GM12891 (cell line): Measurements from ENCODE around the gene PRKCA.

ENCODE experiments used
- PAX5 ChIP-seq: IDR thresholded peaks from 2 replicates; pipeline ENCODE4 v1.6.1; 2011; ENCODE audit warnings: low read length, moderate library complexity, mild to moderate bottlenecking; ENCODE audit not compliant: insufficient read depth, severe bottlenecking
- POLR2A ChIP-seq: IDR thresholded peaks from 2 replicates; pipeline ENCODE4 v1.6.1; 2011; ENCODE audit warnings: low read depth, low read length, control low read depth
- POLR2AphosphoS5 ChIP-seq: IDR thresholded peaks from 2 replicates; pipeline ENCODE4 v1.6.1; 2011; ENCODE audit warnings: low read depth, low read length, control low read depth
- TAF1 ChIP-seq: IDR thresholded peaks from 2 replicates; pipeline ENCODE4 v1.6.1; 2011; ENCODE audit warnings: low read depth, low read length, control low read depth

DNA sequence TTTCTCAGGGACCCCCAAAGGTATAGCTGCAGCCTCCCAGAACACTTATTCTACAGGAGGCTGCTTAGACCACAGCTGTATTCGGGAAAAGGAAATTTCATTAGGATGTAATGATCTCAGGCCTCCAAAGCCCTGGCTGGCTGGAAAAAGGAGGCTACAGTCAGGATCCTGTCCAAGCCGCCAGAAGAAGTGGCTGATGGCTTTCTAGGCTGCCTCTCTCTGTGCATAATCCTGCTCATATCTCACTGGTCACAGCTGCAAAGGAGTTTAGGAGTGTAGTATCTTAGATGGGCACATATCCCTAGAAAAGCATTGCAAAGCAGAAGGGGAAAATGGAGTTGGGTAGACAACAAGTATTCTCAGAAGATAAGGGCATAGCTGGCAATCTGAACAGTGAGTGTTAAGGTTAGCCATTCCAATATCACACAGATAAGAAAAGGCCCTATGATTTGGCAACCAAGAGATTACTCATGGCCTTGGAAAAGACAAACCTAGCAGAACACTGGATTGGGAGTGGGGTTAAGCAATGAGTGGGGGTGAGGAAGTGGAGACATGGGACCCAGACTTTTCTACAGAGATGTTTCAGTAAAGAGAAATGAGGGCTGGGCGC, 26.0 kb upstream of the PRKCA start:
- TF ChIP-seq POLR2A (no peak), TAF1 (no peak), POLR2AphosphoS5 (no peak), PAX5 (no peak)
